GM18502 (cell line): ENCODE results near the gene SERTAD2.

Experiments used
- ATAC-seq: cut with Tn5 transposase; IDR thresholded peaks from one replicate; pipeline ENCODE4 v1.9.1; 2021; ENCODE audit warnings: mild to moderate bottlenecking; ENCODE audit not compliant: unreplicated experiment, poor library complexity

SERTAD2 gene

GRCh38 chr2:64615192-64615763 is 38.4 kb downstream of the SERTAD2 start:
- ATAC-seq, result no peak

- no peak for ATAC-seq
Observed at GRCh38 chr2:64613276-64613675, 40.4 kb downstream of the SERTAD2 start.

GRCh38 chr2:64612575-64613195 is 41.0 kb downstream of the SERTAD2 start:
- no peak for ATAC-seq

DNA sequence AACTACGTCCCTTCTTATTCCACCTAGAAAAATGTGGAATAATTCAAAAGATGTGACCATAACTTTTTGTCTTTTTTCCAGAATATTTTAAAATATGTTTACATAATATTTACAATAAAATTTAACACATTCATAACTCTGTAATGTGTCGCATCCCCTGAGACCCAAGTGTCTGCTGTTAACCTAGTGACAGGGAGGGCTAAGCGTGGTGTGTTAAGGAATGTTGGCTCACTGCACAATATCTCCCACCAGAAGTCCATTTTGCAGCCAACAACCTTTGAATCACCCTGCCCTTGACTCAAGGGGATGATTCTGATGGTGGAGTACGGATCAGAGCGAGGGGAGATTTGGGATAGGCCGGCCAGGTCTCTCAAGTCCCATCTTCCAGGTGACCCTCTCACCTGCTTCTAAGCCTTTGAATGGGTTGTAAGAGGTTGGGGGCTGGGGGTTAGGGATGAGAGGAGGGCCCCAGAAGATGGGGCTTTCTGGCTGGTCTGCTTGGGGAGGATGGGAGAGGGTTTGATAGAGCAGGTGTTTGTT is 43.3 kb downstream of the SERTAD2 start:
- ATAC-seq, result no peak

- ATAC-seq, result no peak
Observed at GRCh38 chr2:64609942-64610281, 43.8 kb downstream of the SERTAD2 start.

DNA sequence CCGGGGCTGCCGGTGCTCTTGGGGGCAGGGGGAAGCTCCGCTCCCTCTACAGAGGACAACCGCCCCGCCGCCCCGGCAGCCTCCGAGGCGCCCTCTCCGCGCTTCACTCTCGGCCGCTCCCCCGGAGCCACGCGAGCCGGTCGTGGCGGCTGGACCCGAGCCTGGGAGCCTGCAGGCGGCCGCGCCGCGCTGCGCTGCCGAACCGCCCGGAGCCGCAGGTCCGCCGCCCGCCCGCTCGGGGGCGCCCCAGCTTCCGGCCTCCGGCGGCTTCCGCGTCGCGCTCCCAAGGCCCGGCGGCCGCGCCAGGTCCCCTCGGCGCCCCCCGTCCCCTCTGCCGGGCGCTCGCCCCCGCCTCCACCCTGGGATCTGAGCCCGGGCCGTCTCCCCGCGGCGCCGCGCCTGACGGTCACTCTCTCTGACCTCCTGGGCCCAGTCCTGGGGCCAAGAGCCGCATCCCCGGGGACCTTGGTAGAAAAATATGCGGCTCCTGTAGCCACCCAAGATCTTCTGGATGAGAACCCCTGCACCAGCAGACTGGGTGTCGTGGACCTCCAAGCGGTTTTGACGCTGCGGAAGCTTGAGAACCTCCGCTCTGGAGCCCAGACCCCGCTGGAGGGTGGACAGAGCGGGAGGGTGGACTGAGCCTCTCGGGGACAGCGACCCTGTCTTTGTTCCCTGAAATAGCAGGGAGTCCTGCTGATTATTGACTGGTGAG is 44.3 kb downstream of the SERTAD2 start:
- peak; percentile 42 for ATAC-seq

- no peak for ATAC-seq
Observed at GRCh38 chr2:64608867-64609226, 44.9 kb downstream of the SERTAD2 start.

DNA sequence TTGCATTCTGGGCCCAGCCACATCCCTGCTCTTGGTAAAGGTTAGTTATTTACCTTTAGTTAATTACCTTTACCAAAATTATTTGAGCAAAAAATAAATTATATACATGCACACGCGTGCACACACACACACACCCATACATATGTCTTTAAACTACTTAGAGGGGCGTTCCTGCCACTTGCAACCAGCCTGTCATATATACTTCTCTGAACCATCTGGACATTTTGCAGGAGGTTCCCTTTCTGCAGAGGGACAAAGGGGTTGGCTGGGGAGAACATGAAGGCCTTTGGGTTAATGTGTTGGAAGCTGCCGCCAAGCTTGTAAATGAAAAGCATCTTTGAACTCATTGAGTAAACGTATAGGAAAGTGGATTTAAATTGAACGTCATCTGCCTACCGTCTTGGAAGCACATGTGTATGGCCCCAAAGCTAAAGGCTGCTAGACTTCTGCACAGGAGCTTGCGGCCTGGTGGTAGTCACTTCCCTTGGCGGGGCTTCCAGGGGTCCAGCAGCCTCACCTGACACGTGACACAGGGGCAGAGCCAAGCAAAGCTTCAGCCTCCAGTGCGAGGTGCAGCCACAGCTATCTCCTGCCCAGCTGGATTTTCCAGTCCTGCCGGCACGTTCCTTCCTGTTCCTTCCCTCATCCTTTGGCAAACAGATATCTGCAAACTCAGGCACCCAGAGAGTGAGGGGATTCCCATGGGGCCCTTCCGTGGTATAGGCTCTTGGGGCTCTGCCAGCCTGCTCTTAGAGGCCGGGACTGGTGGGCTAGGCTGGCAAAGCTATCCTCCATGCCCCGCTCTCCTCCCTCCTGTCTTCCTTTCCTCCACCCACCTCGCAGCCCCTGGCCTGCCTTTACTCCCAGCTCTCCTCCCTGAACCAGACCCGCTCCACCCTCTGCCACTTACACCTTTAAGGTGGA is 46.1 kb downstream of the SERTAD2 start:
- ATAC-seq, result no peak

- peak; percentile 86 for ATAC-seq
Observed at GRCh38 chr2:64606479-64607363, 47.0 kb downstream of the SERTAD2 start.

GRCh38 chr2:64605991-64606478 is 47.7 kb downstream of the SERTAD2 start:
- no peak for ATAC-seq

GRCh38 chr2:64605026-64605471 is 48.7 kb downstream of the SERTAD2 start:
- ATAC-seq, result no peak

DNA sequence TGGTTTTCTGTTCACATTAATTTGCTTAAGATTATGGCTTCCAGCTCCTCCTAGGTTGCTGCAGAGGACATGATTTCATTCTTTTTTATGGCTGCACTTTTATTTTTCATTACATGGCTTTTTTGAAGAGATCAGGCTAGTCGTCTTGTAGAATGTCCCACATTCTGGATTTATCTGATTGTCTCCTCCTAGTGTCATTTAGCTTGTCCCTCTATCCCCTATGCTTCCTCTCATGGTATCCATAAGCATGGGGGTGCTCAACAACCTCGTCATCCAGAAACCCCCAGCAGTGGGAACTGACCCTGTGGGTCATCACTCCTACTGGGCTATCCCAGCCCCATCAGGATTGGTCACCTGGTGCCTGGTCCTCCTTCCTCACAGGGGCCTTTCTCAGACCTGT is 49.6 kb downstream of the SERTAD2 start:
- no peak for ATAC-seq

DNA sequence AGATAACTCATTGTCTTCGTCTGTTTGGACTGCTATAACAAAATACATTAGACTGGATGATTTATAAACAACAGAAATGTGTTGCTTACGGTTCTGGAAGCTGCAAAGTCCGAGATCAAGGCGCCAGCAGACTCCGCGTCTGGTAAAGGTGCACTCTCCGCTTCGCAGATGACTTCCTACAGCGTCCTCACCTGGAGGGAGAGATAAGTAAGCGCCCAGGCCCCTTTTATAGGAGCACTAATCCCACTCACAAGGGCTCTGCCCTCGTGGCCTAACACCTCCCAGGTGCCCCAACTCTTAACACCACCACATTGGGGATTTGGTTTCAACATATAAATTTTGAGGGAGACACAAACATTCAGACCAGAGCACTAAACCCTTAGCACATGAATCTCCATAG is 51.3 kb downstream of the SERTAD2 start:
- no peak for ATAC-seq

- ATAC-seq, result no peak
Observed at GRCh38 chr2:64601785-64602391, 51.8 kb downstream of the SERTAD2 start.

- no peak for ATAC-seq
Observed at GRCh38 chr2:64601034-64601754, 52.5 kb downstream of the SERTAD2 start.

DNA sequence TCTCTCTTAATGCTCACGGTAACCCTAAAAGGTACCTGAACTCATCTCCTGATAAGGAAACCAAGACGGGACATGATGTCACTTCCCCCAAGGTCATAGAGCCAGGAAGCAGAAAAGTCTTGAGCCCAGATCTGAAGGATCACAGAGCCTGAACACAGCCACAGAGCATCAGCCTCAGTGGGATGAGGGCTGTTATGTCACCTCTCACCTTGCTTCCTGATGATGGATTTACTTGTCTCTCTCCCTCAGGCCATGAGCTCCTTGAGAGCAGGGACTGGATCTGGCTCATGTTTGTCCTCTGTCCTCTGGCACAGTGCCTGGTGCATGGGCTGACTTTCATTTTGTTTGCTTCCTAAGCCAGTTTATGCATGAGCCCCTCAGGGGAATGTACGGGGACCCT is 54.2 kb downstream of the SERTAD2 start:
- no peak for ATAC-seq

DNA sequence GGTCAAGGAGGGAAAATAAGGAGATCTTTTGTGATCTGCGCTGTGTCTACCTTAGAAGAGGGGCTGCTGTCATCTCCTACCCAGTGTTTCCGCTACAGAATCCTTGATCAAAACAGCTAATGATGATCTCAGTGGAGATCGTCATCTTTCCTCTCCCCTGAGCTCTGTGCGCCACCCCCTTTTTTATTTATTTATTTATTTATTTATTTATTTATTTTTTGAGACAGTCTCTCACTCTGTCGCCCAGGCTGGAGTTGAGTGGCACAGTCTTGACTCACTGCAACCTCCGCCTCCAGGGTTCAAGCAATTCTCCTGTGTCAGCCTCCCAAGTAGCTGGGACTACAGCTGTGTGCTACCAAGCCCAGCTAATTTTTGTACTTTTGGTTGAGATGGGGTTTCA is 55.5 kb downstream of the SERTAD2 start:
- no peak for ATAC-seq

- no peak for ATAC-seq
Observed at GRCh38 chr2:64595397-64596176, 58.1 kb downstream of the SERTAD2 start.
